ENCODE measurements around the gene AQP7. TPM values are rescaled to one million over a fixed set of nuclear protein-coding genes. Genes with fewer than 3 reads are reported as not detected.

Gene AQP7
- total RNA-seq, 6 donors from 2014 or later = 2.1 to 23.0 (median 4.8) TPM

GRCh38 chr9:33442125-33442524 is 39.8 kb upstream of the AQP7 start:
- Histone ChIP-seq H3K27me3 (no peaks in the 10 kb centered on the region), H3K36me3 (peaks cover 0 to 14% (median 10%) of the 10 kb centered on the region in 4 donors), H3K27ac (peak overlapping the region in 1 of 4 donors; percentile 40), H3K9me3 (no peaks in the 10 kb centered on the region), H3K4me3 (no peak overlapping the region), H3K4me1 (peaks cover 8 to 44% (median 32%) of the 10 kb centered on the region in 4 donors)
- no peak for ATAC-seq (ENCODE audit: low FRiP score in 2 of 2)
- peak in 1 of 2 donors; percentile 70 for DNase-seq
- TF ChIP-seq CTCF (IDR thresholded peaks at IDR 0.05) (no peak), POLR2A (IDR thresholded peaks at IDR 0.05) (no peak), EP300 (IDR thresholded peaks at IDR 0.05) (no peak), POLR2AphosphoS5 (IDR thresholded peaks at IDR 0.05) (no peak)
- WGBS, 2 donors = 94 to 95% methylated on average over 12 to 15 of the region's 15 CpGs

GRCh38 chr9:33440609-33441008 is 38.2 kb upstream of the AQP7 start:
- 100% methylated on average over 1 of the region's 1 CpG for WGBS, 2 donors
- TF ChIP-seq CTCF (IDR thresholded peaks at IDR 0.05) = no peak
- no peak for TF ChIP-seq POLR2A (IDR thresholded peaks at IDR 0.05)
- no peak for TF ChIP-seq POLR2AphosphoS5 (IDR thresholded peaks at IDR 0.05)
- no peak for TF ChIP-seq EP300 (IDR thresholded peaks at IDR 0.05)
- no peak overlapping the region for H3K27ac ChIP-seq

GRCh38 chr9:33440204-33440603 is 37.8 kb upstream of the AQP7 start:
- Histone ChIP-seq H3K4me1 (peaks cover 0 to 33% (median 20%) of the 10 kb centered on the region in 4 donors), H3K4me3 (no peak overlapping the region), H3K9me3 (no peaks in the 10 kb centered on the region), H3K27ac (peak overlapping the region in 1 of 4 donors; percentile 19), H3K27me3 (no peaks in the 10 kb centered on the region), H3K36me3 (peaks cover 0 to 14% (median 10%) of the 10 kb centered on the region in 4 donors)
- TF ChIP-seq POLR2A (IDR thresholded peaks at IDR 0.05) (no peak), POLR2AphosphoS5 (IDR thresholded peaks at IDR 0.05) (no peak), EP300 (IDR thresholded peaks at IDR 0.05) (no peak), CTCF (IDR thresholded peaks at IDR 0.05) (no peak)
- WGBS, 2 donors = 90 to 93% methylated on average over 7 of the region's 7 CpGs
- ATAC-seq (ENCODE audit: low FRiP score in 2 of 2) (no peak), DNase-seq (no peak)

More at GRCh38 chr9:33440609-33441008, 38.2 kb upstream of the AQP7 start:
- H3K4me3 ChIP-seq = no peak overlapping the region
- no peak for ATAC-seq (ENCODE audit: low FRiP score in 2 of 2)
- H3K9me3 ChIP-seq = no peaks in the 10 kb centered on the region
- peaks cover 0 to 37% (median 23%) of the 10 kb centered on the region in 4 donors for H3K4me1 ChIP-seq
- H3K36me3 ChIP-seq = peaks cover 0 to 14% (median 10%) of the 10 kb centered on the region in 4 donors
- H3K27me3 ChIP-seq = no peaks in the 10 kb centered on the region
- DNase-seq = no peak

- no peaks in the 10 kb centered on the region for H3K27me3 ChIP-seq
- no peak overlapping the region for H3K4me3 ChIP-seq
- no peaks in the 10 kb centered on the region for H3K9me3 ChIP-seq
- peaks cover 0 to 14% (median 10%) of the 10 kb centered on the region in 4 donors for H3K36me3 ChIP-seq
- WGBS, 2 donors = 67 to 74% methylated on average over 6 of the region's 6 CpGs
- H3K4me1 ChIP-seq = peaks cover 0 to 31% (median 18%) of the 10 kb centered on the region in 4 donors
- ATAC-seq (ENCODE audit: low FRiP score in 2 of 2) = peak in 1 of 2 donors; percentile 9
- DNase-seq = no peak
- peak overlapping the region in 1 of 4 donors; percentile 19 for H3K27ac ChIP-seq
- TF ChIP-seq POLR2AphosphoS5 (IDR thresholded peaks at IDR 0.05) = no peak
- TF ChIP-seq EP300 (IDR thresholded peaks at IDR 0.05) = no peak
- TF ChIP-seq CTCF (IDR thresholded peaks at IDR 0.05) = no peak
Measured at GRCh38 chr9:33439731-33440130, 37.4 kb upstream of the AQP7 start.
